ENCODE data around the gene C21orf58.

Gene C21orf58

GRCh38 chr21:46354518-46354917, 30.8 kb upstream of the C21orf58 start:
- DNase-seq (ENCODE audit: low read depth, low spot score) = no peak
- no peak overlapping the region for H3K27ac ChIP-seq

- no peak for DNase-seq (ENCODE audit: low read depth, low spot score)
- H3K27ac ChIP-seq = no peak overlapping the region
Measured at GRCh38 chr21:46354046-46354445, 30.4 kb upstream of the C21orf58 start.

GRCh38 chr21:46352913-46353312, 29.2 kb upstream of the C21orf58 start:
- no peak overlapping the region for H3K27ac ChIP-seq
- no peak for DNase-seq (ENCODE audit: low read depth, low spot score)

- no peak for DNase-seq (ENCODE audit: low read depth, low spot score)
- no peak overlapping the region for H3K27ac ChIP-seq
Measured at GRCh38 chr21:46352164-46352515, 28.5 kb upstream of the C21orf58 start.

- H3K27ac ChIP-seq = no peak overlapping the region
- DNase-seq (ENCODE audit: low read depth, low spot score) = no peak
Measured at GRCh38 chr21:46351476-46352163, 27.9 kb upstream of the C21orf58 start.

GRCh38 chr21:46350981-46351380, 27.3 kb upstream of the C21orf58 start:
- H3K27ac ChIP-seq = no peak overlapping the region
- no peak for DNase-seq (ENCODE audit: low read depth, low spot score)

- DNase-seq (ENCODE audit: low read depth, low spot score) = no peak
- H3K27ac ChIP-seq = no peak overlapping the region
Measured at GRCh38 chr21:46350571-46350970, 26.9 kb upstream of the C21orf58 start.

GRCh38 chr21:46349134-46349760, 25.6 kb upstream of the C21orf58 start:
- no peak overlapping the region for H3K27ac ChIP-seq
- no peak for DNase-seq (ENCODE audit: low read depth, low spot score)

GRCh38 chr21:46347791-46348381, 24.2 kb upstream of the C21orf58 start:
- DNase-seq (ENCODE audit: low read depth, low spot score) = no peak
- H3K27ac ChIP-seq = no peak overlapping the region

- no peak for DNase-seq (ENCODE audit: low read depth, low spot score)
- H3K27ac ChIP-seq = no peak overlapping the region
Measured at GRCh38 chr21:46347203-46347550, 23.5 kb upstream of the C21orf58 start.

GRCh38 chr21:46346296-46347202, 22.9 kb upstream of the C21orf58 start:
- no peak overlapping the region for H3K27ac ChIP-seq
- DNase-seq (ENCODE audit: low read depth, low spot score) = no peak

GRCh38 chr21:46345861-46346260, 22.2 kb upstream of the C21orf58 start:
- no peak overlapping the region for H3K27ac ChIP-seq
- DNase-seq (ENCODE audit: low read depth, low spot score) = no peak

- no peak for DNase-seq (ENCODE audit: low read depth, low spot score)
- H3K27ac ChIP-seq = no peak overlapping the region
Measured at GRCh38 chr21:46344219-46344915, 20.7 kb upstream of the C21orf58 start.

- no peak overlapping the region for H3K27ac ChIP-seq
- DNase-seq (ENCODE audit: low read depth, low spot score) = no peak
Measured at GRCh38 chr21:46340998-46341397, 17.3 kb upstream of the C21orf58 start.

GRCh38 chr21:46336603-46337002, 12.9 kb upstream of the C21orf58 start:
- no peak for DNase-seq (ENCODE audit: low read depth, low spot score)

GRCh38 chr21:46334351-46335140, 10.9 kb upstream of the C21orf58 start:
- H3K27ac ChIP-seq = no peak overlapping the region
- no peak for DNase-seq (ENCODE audit: low read depth, low spot score)

More at GRCh38 chr21:46336603-46337002, 12.9 kb upstream of the C21orf58 start:
- H3K27ac ChIP-seq = no peak overlapping the region

GRCh38 chr21:46329796-46330195, 6.1 kb upstream of the C21orf58 start:
- H3K27ac ChIP-seq = no peak overlapping the region
- DNase-seq (ENCODE audit: low read depth, low spot score) = no peak

GRCh38 chr21:46328151-46328550, 4.5 kb upstream of the C21orf58 start:
- H3K27ac ChIP-seq = no peak overlapping the region
- DNase-seq (ENCODE audit: low read depth, low spot score) = no peak

GRCh38 chr21:46327711-46328110, 4.0 kb upstream of the C21orf58 start:
- no peak for DNase-seq (ENCODE audit: low read depth, low spot score)
- no peak overlapping the region for H3K27ac ChIP-seq

All from epithelial cell of prostate (primary cell).